ENCODE measurements around the gene SEMA6B.

Gene SEMA6B

DNA sequence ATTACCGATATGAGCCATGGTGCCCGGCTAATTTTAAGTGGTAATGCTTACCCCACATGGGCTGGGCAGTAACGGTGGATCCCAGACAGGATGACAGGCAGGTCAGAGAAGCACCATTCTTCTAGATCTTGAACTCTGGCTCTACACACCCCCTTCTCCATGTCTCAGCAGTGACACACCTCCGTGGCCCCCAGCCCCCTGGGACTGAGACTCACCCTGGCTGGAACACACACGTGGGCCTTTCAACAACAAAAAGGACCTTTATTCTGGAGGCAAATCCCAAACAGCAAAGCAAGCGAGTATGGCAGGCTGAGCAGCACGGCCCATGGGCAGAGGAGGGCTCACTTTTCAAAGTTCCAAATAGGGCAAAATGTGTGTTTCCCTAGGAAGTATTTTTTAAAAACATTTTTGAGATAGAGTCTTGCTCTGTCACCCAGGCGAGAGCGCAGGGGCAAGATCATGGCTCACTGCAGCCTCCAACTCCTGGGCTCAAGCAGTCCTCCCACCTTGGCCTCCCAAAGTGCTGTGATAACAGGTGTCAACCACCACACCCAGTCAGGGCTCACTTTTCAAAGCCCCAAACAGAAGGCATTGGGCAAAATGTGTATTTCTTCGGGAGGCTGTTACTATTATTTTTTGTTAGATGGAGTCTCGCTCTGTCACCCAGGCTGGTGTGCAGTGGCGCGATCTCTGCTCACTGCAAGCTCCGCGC is 37.0 kb downstream of the SEMA6B start:
- DNase-seq, result no peak

DNA sequence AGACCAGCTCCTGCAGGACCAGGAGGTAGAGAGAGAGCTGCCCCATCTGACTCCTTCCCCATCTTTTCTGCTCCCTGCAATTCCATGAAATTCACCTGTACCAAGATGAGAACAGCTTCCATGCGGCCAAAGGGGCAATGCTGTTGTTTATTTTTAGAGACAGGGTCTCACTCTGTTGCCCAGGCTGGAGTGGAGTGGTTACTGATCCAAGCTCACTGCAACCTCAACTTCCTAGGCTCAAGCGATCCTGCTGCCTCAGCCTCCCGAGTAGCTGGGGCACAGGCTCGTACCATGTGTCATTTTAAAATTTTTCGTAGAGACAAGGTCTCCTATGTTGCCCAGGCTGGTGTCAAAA is 37.6 kb downstream of the SEMA6B start:
- DNase-seq, result no peak

DNA sequence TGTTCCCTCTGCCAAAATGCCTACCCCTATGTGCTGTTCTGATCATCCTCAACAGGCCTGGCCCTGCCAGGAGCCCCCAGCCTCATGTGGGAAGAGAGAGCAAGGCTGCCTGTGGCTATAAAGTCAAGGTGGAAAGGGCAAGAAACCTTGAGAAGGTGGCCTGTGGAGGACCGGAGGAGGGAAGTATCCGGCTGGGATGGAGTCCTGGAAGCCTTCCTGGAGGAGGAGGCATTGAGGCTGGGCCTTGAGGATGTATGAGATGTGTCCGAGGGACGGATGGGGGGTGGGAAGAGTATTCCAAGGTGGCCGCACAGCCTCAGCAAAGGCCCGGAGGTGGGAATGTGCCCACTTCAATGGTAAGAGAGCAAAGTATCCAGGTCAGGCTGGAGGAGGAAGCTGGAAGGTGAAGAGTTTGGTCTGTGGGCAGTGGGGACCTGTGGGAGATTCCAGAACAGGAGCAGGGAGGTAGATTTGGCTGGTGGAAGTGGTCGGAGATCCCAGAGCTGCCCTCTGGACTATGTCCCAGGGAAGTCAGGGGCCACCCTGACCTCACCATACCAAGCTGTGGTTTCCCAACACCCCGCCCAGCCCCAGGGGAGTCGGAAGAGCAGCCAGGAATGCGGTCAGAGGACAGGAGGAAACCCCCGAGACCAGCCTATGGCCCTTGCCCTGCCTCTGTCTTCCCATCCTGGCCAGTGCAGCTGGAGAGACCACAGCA is 38.2 kb downstream of the SEMA6B start:
- no peak for DNase-seq

DNA sequence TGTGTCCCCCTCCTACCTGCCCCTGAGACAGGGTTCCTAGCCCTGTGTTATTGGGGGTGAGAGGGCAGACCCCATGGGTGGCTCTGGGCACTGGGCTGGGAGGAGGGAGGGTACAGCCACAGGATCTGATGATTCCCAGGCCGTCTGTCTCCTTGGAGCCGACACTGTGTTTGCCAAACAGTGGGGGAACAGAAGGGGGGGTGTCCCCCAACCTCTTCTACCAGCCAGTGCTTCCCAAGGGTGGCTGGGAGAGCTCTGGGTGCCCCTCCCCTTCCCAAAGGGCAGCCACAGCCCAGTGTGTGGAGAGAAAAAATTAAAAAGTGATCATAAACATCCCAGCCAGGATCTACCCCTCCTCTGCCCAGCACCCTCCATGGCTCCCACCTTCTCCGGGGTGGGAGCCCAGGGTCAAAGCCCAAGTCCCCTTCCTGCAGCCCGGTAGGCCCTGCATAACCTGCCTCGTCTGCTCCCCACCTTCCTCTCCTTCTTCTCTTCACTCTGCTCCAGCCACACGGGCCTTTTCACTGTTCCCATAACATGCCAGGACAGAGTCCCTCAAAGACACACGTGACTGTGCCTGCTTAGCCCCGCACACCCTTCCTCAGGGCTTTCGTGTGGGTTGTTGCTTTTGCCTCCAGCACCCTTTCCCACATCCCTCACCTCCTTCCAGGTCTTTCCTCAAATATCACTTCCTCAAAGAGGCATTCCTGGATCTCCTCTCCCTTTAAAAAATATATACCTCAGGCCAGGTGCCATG is 39.8 kb downstream of the SEMA6B start:
- no peak for DNase-seq

DNA sequence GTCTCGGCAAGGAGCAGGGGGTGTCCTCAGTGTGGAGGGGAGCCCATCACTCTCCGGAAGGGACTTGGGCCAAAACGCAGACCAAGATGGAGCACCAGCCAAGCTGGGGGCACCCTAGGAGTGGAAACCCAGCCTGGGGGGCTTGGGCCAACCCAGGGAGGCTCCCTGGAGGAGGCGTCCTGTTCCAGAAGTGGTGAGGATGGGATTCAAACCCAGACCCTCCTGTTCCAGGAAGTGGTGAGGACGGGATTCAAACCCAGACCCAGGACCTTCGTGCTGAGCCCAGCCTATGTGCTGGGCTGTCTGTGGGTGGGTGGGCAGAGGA is 40.4 kb downstream of the SEMA6B start:
- DNase-seq, result no peak

DNA sequence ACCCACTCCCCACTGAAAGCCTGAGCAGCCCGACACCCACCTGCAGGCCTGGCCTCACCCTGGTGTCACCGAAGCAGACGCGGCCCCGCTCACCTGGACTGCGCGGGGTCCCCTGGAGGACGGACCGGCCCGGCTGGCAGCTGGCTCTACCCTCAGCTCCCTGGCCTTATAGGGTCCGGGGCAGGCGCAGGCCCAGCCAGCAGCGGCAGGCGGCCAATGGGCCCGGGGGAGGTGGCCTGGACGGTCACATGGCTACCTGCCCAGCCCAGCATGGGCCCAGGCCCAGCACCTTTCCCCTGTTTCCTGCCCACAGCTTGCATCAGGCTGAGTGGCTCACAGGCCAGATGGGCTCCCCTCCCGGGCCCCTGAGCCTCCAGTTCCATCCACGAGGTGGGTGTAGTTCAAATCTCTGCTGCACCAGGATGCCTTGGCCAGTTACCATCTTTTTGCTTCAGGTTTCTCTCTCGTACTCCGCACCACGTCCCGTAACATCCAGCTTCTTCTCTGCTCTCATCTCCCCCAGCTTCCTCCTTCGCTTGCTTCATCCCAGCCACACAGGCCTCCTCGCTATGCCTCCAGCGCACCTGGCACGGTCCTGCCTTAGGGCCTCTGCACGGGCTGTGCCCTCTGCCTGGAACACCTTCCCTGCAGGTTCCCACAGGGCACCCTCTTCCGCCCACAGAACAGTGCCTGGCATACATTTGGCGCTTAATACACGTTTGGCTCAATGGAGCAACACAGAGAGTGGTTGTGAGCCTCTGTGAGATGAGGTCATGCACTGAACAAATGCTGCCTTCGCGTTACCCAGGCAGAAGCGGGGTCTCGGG is 40.9 kb downstream of the SEMA6B start, which contains the start of gene PLIN4:
PLIN4 (minus strand) TSS at position 142 of the 827 bp plus-strand sequence. CDS start 214 bp downstream, outside the sequence.
- no peak for DNase-seq

DNA sequence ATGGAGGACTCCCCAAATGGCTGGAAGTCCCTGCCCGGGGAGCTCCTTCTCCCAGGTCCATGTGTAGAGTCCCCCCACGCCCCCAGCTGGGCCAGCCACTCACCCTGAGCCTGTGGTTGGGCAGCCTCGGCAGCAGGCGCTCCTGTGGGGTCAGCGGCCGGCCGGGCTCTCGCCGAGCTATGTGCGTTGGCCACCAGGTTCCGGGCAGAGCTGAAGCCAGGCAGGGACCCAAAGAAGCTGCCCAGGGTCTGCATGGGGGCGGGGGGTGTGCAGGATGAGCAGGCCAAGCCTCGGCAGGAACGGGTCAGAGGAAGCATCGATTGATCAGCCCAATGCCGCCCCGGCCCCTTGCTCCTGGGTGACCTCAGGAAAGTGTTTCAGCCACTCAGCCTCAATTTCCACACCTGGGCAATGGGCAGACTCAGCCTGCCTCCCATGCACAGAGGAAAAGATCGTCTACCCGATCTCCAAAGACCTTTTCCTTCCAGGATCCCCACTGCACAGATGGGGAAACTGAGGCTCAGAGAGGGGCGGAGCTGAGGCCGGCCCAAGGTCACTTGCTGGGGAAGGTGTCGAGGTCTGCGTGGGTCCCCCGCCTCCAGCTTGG is 41.9 kb downstream of the SEMA6B start:
- no peak for DNase-seq

DNA sequence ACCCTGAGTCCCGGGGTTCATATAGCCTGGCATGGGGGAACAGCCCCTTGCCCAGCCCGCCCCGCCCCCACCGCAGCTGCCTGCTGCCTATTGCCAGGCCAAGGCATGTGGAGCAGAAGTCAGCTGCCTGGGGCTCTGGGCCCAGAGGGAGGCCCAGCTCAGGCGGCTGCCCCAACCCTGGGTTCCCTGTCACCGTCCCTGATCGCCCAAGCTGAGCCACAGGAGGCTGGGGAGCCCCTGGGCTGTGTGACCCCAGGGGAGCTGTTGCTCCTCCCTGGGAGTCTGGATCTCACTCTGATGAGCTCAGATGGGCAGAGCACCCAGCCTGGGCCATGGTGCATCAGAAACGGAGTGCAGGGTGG is 42.6 kb downstream of the SEMA6B start:
- no peak for DNase-seq

DNA sequence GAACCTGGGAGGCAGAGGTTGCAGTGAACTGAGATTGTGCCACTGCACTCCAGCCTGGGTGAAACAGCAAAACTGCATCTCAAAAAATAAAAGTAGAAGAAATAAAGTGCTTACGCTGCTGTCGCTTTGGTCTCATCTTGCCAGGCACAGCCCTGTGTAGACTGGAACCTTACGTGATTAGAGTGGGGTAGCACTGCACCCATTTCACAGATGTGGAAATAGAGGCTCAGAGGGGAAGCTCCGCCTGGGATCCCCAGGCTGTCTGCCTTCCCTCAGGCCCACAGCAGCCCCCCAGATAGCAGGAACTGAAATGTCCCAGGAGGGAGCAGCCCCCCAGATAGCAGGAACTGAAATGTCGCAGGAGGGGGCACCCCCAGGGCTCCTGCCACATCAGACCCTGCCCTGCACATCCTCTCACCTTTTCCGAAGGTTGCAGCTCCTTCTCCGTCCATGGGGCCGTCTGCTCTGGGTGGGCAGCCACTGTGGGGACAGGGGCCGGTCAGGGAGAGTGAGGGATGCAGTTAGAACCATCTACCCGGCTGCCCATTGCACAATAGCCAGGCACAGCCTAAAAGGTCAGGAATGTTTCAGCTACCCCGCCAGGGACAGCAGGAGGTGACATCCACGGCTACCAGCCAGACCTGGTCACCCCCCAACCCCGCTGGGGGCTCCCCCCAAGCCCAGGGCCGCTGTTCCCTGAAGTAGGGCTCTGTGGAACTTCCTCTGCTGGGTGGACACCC is 43.1 kb downstream of the SEMA6B start:
- no peak for DNase-seq

DNA sequence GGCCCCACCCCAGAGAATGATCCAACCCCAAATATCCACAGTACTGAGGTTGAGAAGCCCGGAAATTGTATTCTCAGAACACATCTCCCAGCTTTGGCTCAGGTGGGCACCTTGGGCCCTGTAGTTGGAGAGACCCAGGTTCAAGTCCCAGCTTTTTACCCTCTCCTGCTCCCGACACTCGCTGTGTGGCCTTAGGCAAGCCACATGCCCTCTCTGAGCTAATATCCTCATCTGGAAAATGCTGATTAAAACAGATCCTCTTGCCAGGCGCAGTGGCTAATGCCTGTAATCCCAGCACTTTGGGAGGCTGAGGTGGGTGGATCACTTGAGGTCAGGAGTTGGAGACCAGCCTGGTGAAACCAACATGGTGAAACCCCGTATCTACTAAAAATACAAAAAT is 43.8 kb downstream of the SEMA6B start:
- no peak for DNase-seq

DNA sequence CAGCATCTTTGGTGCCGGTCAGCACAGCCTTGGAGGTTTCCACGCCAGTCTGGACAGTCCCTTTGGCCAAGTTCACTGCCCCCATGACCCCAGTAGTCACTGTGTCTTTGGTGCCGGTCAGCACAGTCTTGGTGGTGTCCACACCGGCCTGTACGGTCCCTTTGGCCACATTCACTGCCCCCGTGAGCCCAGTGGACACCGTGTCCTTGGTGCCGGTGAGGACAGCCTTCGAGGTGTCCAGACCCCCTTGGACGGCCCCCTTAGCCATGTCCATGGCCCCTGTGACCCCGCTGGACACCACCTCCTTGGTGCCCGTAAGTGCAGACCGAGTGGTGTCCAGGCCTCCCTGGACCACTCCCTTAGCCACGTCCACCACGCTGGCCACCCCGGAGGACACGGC is 46.2 kb downstream of the SEMA6B start:
- DNase-seq, result no peak

DNA sequence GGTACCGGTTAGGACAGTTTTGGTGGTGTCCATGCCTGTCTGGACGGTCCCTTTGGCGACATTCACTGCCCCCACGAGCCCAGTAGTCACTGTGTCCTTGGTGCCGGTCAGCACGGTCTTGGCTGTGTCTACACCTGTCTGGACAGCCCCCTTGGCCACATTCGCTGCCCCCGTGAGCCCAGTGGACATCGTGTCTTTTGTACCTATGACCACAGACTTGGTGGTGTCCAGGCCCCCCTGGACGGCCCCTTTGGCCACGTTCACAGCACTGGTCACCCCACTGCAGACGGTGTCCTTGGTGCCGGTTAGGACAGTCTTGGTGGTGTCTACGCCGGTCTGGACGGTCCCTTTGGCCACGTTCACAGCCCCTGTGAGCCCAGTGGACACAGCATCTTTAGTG is 47.4 kb downstream of the SEMA6B start:
- DNase-seq, result no peak

DNA sequence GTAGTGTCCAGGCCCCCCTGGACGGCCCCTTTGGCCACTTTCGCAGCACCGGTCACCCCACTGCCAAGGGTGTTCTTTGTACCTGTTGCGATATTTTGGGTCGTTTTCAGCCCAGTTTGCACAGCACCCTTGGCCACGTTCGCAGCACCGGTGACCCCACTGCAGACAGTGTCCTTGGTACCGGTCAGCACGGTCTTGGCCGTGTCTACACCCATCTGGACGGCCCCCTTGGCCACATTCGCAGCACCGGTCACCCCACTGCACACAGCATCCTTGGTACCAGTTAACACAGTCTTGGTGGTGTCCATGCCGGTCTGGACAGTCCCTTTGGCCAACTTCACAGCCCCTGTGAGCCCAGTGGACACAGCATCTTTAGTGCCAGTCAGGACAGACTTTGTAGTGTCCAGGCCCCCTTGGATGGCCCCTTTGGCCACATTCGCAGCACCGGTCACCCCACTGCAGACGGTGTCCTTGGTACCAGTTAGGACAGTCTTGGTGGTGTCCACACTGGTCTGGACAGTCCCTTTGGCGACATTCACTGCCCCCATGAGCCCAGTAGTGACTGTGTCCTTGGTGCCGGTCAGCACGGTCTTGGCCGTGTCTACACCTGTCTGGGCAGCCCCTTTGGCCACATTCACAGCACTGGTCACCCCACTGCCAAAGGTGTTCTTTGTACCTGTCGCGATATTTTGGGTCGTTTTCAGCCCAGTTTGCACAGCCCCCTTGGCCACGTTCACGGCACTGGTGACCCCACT is 48.0 kb downstream of the SEMA6B start:
- DNase-seq, result no peak

DNA sequence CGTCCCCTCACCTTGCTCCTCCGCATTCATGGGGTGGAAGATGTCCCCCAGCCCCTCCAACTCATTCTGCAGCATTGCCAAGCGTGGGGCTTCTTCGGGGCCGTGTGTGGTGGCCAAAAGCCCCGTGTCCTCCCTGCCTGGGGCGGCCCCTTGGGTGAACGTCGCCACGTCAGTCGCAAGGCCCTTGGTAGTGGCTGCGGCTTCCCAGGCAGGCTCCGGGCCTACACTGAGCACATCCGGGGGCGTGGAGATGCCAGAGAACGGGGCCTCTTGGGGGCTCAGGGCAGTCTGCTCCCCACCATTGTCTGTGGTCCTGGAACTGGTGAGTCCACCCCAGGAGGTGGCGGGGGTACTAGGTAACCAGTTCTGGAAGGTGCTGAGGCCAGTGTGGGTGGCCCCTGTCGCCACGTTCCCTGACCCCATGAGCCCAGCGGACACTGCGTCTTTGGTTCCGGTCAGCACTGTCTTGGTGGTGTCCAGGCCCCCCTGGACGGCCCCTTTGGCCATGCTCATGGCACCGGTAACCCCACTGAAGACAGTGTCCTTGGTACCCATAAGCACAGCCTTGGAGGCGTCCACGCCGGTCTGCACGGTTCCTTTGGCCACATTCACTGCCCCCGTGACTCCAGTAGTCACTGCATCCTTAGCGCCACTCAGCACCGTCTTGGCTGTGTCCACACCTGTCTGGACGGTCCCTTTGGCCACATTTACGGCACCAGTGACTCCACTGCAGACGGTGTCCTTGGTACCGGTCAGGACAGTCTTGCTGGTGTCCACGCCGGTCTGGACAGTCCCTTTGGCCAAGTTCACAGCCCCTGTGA is 48.8 kb downstream of the SEMA6B start:
- no peak for DNase-seq

DNA sequence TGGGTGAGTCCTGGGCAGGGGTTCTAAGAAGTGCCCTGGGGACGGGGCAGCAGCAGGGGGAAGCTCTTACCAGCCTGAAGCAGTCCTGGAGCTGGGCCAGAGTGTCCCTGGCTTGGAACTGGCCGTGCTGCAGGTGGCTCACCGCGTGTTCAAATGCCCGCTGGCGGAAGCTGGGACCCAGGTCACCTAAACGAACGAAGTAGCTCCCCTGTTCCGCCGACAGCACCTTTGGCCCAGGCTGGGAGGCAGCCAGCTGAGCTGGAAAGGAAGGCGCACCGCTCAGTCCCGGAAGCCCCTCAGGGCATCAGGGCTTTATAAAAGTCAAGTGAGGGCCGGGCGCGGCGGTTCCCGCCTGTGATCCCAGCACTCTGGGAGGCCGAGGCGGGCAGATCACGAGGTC is 50.8 kb downstream of the SEMA6B start:
- no peak for DNase-seq

DNA sequence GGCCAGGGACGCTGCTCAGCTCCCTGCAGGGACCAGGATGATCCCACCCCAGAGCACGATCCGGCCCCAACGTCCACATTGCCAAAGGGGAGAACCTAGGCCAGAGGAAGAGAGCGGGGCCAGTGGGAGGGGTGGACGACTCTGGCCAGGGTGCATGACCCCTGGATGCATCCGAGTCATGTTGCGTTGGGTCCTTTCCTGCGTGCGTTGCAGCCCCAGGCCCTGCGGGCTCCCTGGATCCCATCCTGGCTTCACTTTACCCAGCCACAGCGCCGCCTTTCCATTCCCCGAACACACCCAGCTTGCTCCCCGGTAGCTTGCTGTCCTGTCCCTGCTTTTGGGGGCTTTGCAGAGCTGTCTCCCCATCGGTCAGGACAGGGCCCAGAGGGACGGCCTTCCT is 51.7 kb downstream of the SEMA6B start:
- no peak for DNase-seq

DNA sequence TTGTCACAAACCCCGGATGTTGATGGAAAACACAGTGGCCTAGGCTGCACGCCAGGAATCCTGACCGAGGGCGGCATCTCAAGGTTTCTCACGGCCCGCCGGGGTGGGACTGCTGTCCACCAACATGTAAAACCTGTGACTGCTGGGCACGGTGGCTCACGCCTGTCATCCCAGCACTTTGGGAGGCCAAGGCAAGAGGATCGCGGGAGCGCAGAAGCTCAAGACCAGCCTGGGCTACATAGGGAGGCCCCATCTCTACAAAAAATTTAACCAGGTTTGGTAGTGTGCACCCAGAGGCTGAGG is 52.4 kb downstream of the SEMA6B start:
- DNase-seq, result no peak

DNA sequence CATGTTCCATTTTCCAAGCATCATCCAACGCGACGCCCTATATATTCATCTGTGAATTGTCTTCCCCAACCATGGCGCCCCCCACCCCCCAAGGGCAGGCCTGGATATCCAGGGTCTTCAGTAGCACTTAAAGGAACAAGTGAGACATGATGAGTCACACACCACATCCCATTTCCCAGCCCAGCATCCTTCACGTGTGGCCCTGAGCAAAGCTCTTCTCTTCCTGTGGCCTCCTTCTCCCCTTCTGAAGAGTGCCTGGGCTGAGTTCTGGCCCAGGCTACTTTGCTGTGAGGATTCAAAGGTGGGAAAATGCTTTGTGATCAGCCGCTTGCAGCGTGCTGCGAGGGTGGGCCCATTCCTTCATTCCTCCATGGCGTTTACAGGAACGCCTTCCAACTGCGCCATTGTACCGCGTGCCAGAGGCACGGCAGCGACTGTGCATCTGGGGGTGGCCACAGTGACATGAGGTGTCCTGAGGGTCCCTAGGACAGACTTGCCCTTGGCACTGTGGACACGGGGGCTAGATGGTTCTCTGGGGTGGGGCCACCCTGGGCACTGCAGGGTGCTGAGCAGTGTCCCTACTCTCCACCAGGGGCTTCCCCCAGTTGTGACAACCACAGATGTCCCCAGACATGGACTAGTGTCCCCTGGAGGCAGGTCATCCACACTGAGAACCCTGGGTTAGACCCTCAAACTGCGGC is 52.9 kb downstream of the SEMA6B start:
- no peak for DNase-seq

DNA sequence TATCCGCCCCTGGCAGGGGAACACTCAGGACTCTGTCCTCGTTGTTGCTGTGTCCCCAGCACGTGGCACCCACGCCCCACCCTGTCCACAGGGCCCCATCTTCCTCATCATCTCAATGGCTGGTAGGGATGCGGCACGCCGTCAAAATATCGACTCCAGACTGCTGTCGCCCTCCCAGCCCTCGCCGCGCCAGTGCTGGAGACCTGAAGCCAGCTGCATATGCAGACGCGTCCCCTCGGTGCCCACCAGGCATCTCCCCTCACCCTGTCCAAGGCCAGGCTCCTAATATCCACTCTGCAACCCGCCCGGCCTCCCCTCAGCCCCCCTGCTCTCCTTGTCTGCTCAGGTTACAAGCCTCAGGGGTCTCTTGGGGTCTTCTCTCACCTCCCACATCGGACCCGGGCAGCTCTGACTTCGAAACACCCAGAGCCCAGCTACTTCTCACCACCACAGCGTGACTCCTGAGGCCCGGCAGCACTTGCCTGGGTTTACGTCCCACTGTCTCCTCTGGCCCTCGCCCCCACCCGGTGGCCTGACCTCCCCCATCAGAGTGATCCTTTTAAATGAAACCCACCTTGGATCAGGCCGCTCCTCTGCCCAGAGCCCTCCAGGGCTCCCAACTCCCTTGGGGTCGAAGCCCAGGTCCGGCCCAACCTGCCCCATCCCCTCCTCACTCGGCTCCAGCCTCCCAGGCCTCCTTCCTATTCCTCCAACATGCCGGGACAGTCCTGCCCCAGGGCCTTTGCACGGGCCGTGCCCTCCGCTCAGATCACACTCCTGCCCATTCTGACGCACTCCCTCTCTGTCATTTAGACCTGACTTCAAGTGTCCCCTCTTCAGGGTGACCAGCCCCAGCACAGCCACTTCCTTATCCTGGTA is 53.7 kb downstream of the SEMA6B start:
- DNase-seq, result no peak

Data from NCI-H2107 (cell line).